Umbilical cord (tissue), 2 donors: Measurements from ENCODE around the gene B3GNT5. TPM values are rescaled to one million over a fixed set of nuclear protein-coding genes. Genes with fewer than 3 reads are reported as not detected.

Experiments
- DNase-seq: peaks from one replicate; pipeline ENCODE4 v3.0.0-alpha.2; 2015; ENCODE audit warnings: low spot score
- total RNA-seq: library from RNA; depleted of rRNA; stranded (reverse); fragments of >200 nt; gene quantifications from one replicate; pipeline ENCODE4 v1.2.3, GENCODE V29; 2014; ENCODE audit warnings: low replicate concordance; ENCODE audit not compliant: insufficient read depth

B3GNT5 gene
- total RNA-seq, 1 donor from 2014 or later = 7.9 TPM

DNA sequence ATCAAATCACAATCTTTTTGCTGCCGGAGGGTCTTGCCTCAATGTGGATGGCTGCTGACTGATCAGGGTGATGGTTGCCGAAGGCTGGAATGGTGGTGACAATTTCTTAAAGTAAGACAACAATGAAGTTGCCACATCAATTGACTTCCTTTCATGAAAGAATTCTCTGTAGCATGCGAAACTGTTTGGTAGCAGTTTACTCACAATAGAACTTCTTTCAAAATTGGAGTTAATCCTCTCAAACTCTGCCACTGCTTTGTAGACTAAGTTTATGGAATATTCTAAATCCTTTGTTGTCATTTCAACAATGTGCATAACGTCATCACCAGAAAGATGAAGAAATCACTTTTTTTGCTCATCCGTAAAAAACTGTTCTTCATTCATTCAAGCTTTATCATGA is 65.8 kb downstream of the B3GNT5 start:
- DNase-seq = no peak

DNA sequence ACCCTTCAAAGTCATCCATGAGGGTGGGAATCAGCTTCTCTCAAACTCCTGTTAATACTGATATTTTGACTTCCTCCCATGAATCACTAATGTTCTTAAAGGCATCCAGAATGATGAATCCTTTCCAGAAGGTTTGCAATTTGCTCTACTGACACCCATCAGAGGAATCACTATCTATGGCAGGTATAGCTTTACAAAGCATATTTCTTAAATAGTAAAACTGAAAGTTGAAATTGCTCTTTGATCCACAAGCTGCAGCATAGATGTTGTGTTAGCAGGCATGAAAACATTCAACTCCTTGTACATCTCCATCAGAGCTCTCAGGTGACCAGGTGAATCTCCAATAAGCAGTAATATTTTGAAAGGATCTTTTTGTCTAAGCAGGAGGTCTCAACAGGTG is 66.3 kb downstream of the B3GNT5 start:
- DNase-seq = no peak

Other genes starting within 250 kb of the B3GNT5 start
- 14.0 TPM for gene MCCC1, start 153.8 kb upstream of the B3GNT5 start, total RNA-seq
- gene LAMP3, start 90.5 kb upstream of the B3GNT5 start, total RNA-seq = 0.96 TPM
- 7.2 TPM for gene MCF2L2, start 175.4 kb downstream of the B3GNT5 start, total RNA-seq